ENCODE data around the gene ANKMY1.

GRCh38 chr2:240463866-240464481, 93.8 kb downstream of the ANKMY1 start:
- no peak for TF ChIP-seq CTCF (IDR thresholded peaks at IDR 0.05; ENCODE audit: insufficient read depth, low read length, poor library complexity, severe bottlenecking)
- no peak for TF ChIP-seq EZH2phosphoT487 (conservative IDR thresholded peaks at IDR 0.05; ENCODE audit: low read length)

Measured in SU-DHL-6 (cell line).